Esophagus squamous epithelium (tissue), 5 donors: Measurements from ENCODE around the gene MSANTD3. TPM values are rescaled to one million over a fixed set of nuclear protein-coding genes. Genes with fewer than 3 reads are reported as not detected.

Experiments
- DNase-seq: peaks from one replicate; lab custom pipeline; 2025; lab: John Stamatoyannopoulos, UW
- H3K27ac ChIP-seq, 4 donors: fragments of 200-600 bp; sonication (generic); one replicate each; pipeline ENCODE4 v1.5.1; 2016 to 2019; ENCODE audit warnings: mild to moderate bottlenecking in 1 of 4
- H3K27me3 ChIP-seq, 4 donors: fragments of 200-600 bp; sonication (generic); 1 replicate in 3 of 4; 2 replicates in 1 of 4; pipeline versions ENCODE4 v1.5.1 to v1.6.0; 2017 to 2021; ENCODE audit warnings: antibody characterized with exemption in 1 of 4
- H3K36me3 ChIP-seq, 3 donors: fragments of 200-600 bp; sonication (generic); one replicate each; pipeline ENCODE4 v1.5.1; 2016 to 2019
- H3K4me1 ChIP-seq, 3 donors: fragments of 200-600 bp; sonication (generic); one replicate each; pipeline ENCODE4 v1.5.1; 2017 to 2019
- H3K4me3 ChIP-seq, 4 donors: fragments of 200-600 bp; sonication (generic); 1 replicate in 3 of 4; 2 replicates in 1 of 4; pipeline ENCODE4 v1.5.1; 2016 to 2019; ENCODE audit warnings: mild to moderate bottlenecking in 2 of 4, moderate library complexity in 1 of 4
- H3K9me3 ChIP-seq, 3 donors: fragments of 200-600 bp; sonication (generic); one replicate each; pipeline ENCODE4 v1.5.1; 2016 to 2019
- CTCF ChIP-seq, 6 experiments: fragments of 450-650 bp in 4 of 6; fragments of 200-600 bp in 2 of 6; sonication (generic) in 2 of 6; IDR thresholded peaks; one replicate each; pipeline ENCODE4 v1.5.1; 2016 to 2019; ENCODE audit warnings: antibody characterized with exemption in 6 of 6, mild to moderate bottlenecking in 4 of 6, moderate library complexity in 4 of 6
- POLR2A ChIP-seq, 4 donors: fragments of 450-650 bp; IDR thresholded peaks; one replicate each; pipeline ENCODE4 v1.6.1; 2017; ENCODE audit warnings: antibody characterized with exemption in 4 of 4, mild to moderate bottlenecking in 4 of 4, moderate library complexity in 3 of 4
- WGBS, 2 donors: methylation state at CpG; one replicate each; pipeline ENCODE4 v1.1.5; 2018; 5-methylcytosine and 5-hydroxymethylcytosine counted together
- intact Hi-C: fragments of 100-400 bp; cut with DNase I; formaldehyde crosslinking; loops from one replicate; pipeline ENCODE4 v1.15.0; 2022
- total RNA-seq, 4 donors: library from RNA; depleted of rRNA; stranded (reverse); fragments of >200 nt; gene quantifications; one replicate each; pipeline ENCODE4 v1.1.0, GENCODE V29; 2016
- donor health status: DM: yes; HTN: yes; CAD: no.

MSANTD3 gene
- total RNA-seq, 4 donors from 2014 or later = 14.9 to 24.2 (median 18.1) TPM

- H3K27me3 ChIP-seq = peaks cover 0 to 4% (median 0%) of the 10 kb centered on the region in 4 donors
- 66 to 69% methylated on average over 2 of the region's 2 CpGs for WGBS, 2 donors
- no peaks in the 10 kb centered on the region for H3K36me3 ChIP-seq
- intact Hi-C loops = no loop called here
- H3K4me3 ChIP-seq = no peak overlapping the region
- no peaks in the 10 kb centered on the region for H3K9me3 ChIP-seq
- no peak overlapping the region for H3K27ac ChIP-seq
- no peak for DNase-seq
- TF ChIP-seq POLR2A (IDR thresholded peaks at IDR 0.05) = no peak
- TF ChIP-seq CTCF (IDR thresholded peaks at IDR 0.05) = no peak
- no peaks in the 10 kb centered on the region for H3K4me1 ChIP-seq
Measured at GRCh38 chr9:100479820-100480219, 52.9 kb downstream of the MSANTD3 start.

GRCh38 chr9:100485196-100485595 lies 58.3 kb downstream of the MSANTD3 start:
- Histone ChIP-seq H3K9me3 (no peaks in the 10 kb centered on the region), H3K4me1 (no peaks in the 10 kb centered on the region), H3K4me3 (no peak overlapping the region), H3K27ac (no peak overlapping the region), H3K36me3 (no peaks in the 10 kb centered on the region), H3K27me3 (no peaks in the 10 kb centered on the region)
- 31 to 52% methylated on average over 1 of the region's 1 CpG for WGBS, 2 donors
- TF ChIP-seq POLR2A (IDR thresholded peaks at IDR 0.05) (no peak), CTCF (IDR thresholded peaks at IDR 0.05) (no peak)
- intact Hi-C loops = no loop called here
- no peak for DNase-seq

GRCh38 chr9:100486479-100487176 lies 59.7 kb downstream of the MSANTD3 start:
- no peaks in the 10 kb centered on the region for H3K9me3 ChIP-seq

GRCh38 chr9:100488177-100488576 lies 61.2 kb downstream of the MSANTD3 start:
- TF ChIP-seq POLR2A (IDR thresholded peaks at IDR 0.05) (no peak), CTCF (IDR thresholded peaks at IDR 0.05) (no peak)
- 79 to 87% methylated on average over 1 of the region's 1 CpG for WGBS, 2 donors
- intact Hi-C loops = no loop called here

More at GRCh38 chr9:100486479-100487176, 59.7 kb downstream of the MSANTD3 start:
- TF ChIP-seq CTCF (IDR thresholded peaks at IDR 0.05) = no peak
- no peak for TF ChIP-seq POLR2A (IDR thresholded peaks at IDR 0.05)
- Histone ChIP-seq H3K4me1 (no peaks in the 10 kb centered on the region), H3K27ac (no peak overlapping the region), H3K4me3 (no peak overlapping the region), H3K27me3 (no peaks in the 10 kb centered on the region), H3K36me3 (no peaks in the 10 kb centered on the region)
- no peak for DNase-seq
- intact Hi-C loops = no loop called here
- 76 to 79% methylated on average over 9 to 10 of the region's 10 CpGs for WGBS, 2 donors

GRCh38 chr9:100489836-100490235 lies 62.9 kb downstream of the MSANTD3 start:
- H3K4me1 ChIP-seq = no peaks in the 10 kb centered on the region
- TF ChIP-seq POLR2A (IDR thresholded peaks at IDR 0.05) = no peak
- no peak for TF ChIP-seq CTCF (IDR thresholded peaks at IDR 0.05)
- intact Hi-C loops = no loop called here
- no peak for DNase-seq
- no peak overlapping the region for H3K4me3 ChIP-seq
- H3K27me3 ChIP-seq = no peaks in the 10 kb centered on the region
- H3K36me3 ChIP-seq = no peaks in the 10 kb centered on the region
- WGBS, 2 donors = 79% methylated on average over 4 of the region's 4 CpGs
- no peak overlapping the region for H3K27ac ChIP-seq
- no peaks in the 10 kb centered on the region for H3K9me3 ChIP-seq

More at GRCh38 chr9:100488177-100488576, 61.2 kb downstream of the MSANTD3 start:
- Histone ChIP-seq H3K4me3 (no peak overlapping the region), H3K9me3 (no peaks in the 10 kb centered on the region), H3K27ac (no peak overlapping the region), H3K27me3 (no peaks in the 10 kb centered on the region), H3K4me1 (no peaks in the 10 kb centered on the region), H3K36me3 (no peaks in the 10 kb centered on the region)
- no peak for DNase-seq
